ENCODE results near the gene PRPF40B.

- no peak for TF ChIP-seq CTCF (IDR thresholded peaks at IDR 0.05)
- no peak for TF ChIP-seq POLR2A (IDR thresholded peaks at IDR 0.05)
Measured at GRCh38 chr12:49665384-49665783, 42.0 kb downstream of the PRPF40B start.
